GM19463 (cell line): ENCODE results near the gene PSMD5.

Experiments
- ATAC-seq: cut with Tn5 transposase; IDR thresholded peaks from one replicate; pipeline ENCODE4 v1.9.1; 2021; ENCODE audit warnings: mild to moderate bottlenecking, moderate library complexity; ENCODE audit not compliant: unreplicated experiment

PSMD5 gene

DNA sequence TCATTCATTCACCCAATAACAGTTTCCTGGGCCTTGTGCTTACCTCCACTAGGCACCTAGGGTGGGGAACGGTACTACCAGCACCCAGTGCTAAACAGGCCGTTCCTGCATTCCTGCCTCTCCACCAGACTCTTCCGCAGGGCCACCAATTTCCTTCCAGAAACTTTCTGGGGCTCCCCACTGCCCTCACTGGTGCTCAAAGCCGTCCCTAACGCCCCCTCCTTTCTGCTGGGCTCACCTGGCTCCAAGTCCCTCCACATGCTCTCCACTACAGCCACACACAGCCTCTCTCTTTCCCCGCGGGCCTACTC is 32.9 kb upstream of the PSMD5 start:
- ATAC-seq = no peak

DNA sequence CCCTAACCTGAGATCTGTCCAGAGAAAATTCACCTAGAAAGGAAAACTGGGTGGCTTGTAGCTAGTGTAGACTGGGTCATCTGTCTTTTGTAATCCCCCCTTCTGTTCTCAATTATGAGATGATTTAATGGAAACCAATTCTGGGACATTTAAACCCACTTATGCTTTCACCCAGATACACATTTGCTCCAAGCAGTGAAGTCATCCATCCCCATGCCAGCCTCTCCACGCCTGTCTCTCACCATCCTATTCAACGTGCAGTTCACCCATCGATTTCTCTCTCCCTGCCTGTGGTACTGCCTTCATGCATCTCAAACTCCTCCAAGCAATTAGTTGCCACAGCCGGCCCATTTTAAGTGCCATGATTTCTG is 32.5 kb upstream of the PSMD5 start:
- no peak for ATAC-seq

DNA sequence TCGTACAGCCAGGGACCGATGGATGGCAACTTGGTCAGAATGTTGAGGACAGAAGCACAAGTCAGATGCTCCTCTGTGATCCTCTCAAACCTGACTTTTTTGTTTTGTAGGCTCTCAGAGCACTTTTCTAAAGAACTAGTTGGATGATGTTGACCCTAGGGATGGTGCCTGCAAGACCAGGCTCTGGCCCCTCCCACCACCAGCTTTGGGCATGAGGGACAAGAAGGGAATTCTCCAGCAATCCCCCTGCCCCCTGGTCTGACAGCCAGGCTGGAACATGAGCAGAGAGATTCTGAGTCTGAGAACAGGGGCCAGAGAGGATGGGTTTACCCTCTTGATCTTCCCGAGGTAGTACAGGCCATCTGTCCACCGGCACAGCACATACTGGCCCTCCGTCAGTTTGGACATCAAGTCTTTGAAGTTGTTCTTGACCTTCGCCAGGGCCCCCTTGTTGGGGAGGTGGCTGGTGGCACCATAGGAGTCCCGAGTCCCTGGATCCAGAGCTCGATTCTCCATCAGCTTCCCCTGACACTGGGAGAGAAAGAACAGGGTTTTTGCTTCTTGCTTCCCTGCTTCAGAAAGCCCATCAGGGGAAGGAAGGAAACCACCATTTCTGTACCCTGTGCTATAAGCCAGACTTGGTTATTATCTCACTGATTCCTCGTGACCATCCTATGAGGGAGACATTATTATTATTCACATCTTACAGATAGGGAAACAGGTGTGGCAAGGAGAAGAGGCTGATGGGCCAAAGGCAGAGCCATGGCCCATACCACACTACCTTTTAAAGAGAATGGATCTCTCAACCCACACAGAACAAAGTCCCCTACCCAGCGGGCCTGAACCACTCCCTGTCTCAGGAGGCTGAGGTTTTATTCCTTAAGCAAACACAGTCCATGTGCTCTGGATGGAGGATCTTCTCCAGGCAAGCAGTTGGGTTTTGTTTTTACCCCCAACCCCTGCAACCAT is 31.8 kb upstream of the PSMD5 start:
- ATAC-seq = no peak

DNA sequence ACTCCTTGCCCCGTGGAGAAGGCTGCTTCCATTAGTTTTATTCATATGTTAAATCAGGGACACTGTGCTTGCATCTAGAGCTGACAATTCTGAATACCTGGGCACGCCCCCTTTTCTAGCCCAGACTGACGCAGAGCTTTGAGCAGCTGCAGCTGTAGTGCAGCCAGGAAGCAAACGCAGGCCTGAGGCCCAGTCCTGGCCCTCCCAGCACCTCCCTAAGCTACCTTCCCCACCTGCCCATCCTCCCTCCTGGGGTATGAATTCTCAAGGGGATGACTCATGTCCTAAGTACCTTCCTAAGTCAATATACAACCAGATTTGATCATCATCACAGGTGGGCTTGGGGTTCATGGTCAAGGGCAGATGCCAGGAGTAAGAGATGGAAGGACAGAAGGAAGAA is 30.8 kb upstream of the PSMD5 start:
- ATAC-seq = no peak

DNA sequence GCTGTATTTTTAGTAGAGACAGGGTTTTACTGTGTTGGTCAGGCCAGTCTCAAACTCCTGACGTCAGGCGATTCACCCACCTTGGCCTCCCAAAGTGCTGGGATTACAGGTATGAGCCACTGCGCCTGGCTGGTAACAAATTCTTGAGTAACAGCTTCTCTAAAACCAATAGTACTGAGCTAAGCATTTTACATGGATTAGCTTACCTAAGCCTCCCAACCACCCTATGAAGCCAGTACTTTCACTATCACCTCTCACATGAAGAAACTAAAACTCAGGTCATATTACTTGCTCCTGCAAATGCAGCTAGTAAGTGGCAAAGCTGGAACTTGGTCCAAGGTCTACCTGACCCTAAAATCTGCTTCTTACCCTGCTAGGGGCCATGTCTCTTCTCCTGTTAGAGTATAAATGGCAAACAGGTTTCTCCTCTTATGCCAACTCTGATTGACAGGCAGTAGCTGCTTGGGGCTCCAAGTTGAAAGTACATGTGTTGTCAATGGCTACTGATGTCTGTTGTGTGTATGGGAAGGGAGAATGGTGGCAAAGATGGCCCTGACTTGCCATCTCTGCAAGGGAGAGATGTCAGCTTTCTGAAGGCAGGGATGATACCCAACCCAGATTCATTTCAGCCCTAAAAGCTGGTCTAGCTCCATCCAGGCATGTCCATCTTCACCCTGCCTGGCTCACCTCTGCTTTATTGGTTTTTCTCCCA is 30.2 kb upstream of the PSMD5 start:
- no peak for ATAC-seq

DNA sequence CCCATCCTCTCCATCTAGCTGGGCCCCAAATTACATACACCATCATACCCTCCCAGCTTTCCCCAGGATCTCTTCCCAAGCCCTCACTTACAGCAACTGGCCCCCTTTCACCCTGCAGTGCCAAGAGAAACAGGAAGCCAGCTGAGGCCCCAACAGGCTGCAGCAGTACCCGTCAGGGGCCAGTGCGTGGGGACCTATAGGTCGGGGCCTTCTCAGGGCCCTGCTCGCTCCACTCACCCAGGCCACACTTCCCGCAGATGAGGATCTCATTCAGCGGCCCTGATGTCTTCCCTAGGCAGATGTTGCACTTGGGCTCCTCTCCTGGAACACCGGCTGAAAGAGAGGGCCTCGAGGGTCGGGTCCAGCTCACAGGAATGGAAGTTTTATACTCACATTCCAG is 27.5 kb upstream of the PSMD5 start:
- ATAC-seq = no peak

DNA sequence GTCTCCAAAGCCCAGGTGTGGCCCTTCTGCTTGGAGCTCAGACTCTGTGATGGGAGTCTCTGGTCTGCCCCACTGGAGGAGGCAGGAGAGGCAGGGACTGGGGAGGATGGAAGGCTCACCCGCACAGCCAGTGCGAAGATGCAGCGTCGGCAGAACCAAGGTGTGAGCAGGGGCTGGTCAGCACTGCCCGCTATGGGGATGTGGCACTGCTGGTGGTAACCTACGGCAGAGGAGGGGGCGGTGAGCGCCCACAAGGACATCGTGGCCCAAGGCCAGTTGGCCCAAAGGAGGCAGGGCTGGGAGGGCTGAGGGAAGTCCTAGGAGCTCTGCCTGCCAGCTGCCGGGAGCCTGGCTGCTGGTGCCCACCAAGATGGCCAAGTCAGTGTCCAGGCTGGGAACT is 27.0 kb upstream of the PSMD5 start:
- no peak for ATAC-seq

DNA sequence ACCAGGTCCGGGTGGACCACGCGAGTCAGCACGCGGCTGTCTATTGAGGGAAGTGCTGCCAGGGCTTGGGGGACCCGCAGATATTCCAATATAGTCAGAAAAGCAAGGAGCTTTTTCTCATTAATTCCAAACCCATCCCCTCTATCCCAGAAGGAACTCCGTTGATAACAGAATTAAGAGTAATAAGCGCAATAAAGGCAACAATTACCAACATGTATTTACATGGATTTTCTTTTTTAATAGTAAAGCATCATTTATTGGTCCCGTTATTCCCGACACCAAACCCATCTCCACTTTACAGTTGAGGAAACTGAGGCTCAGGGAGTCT is 26.6 kb upstream of the PSMD5 start:
- ATAC-seq = no peak

DNA sequence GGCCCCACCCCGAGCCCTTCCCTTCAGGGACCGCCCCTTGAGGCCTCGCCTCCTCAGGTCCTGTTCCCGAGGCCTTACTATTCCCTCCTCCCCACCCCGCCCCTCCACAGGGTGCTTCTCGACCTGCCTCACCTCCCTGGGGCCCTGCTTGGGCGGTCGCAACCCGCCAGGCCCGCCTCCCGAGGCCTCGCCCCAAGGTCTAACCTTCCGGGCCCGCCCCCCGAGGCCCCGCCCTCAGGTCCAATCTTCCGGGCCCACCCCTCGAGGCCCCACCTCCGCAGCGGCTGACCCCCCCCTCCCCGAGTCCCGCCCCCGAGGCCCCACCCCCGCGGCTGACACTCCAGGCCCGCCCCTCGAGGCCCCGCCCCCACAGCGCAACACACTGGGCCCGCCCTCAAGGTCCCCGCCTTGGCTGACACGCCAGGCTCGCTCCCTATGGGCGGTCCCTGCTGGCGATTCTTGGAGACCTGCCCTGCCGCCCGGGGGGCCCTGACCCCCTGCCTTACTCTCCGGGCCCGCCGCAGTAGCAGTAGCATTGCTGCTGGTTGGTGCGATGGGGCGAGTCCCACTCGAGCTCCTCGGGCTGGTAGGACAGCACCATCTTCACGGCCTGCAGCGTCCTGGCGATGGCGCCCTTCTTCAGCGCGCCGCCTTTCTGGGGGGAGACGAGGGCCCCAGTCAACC is 26.1 kb upstream of the PSMD5 start:
- ATAC-seq = peak; percentile 92

DNA sequence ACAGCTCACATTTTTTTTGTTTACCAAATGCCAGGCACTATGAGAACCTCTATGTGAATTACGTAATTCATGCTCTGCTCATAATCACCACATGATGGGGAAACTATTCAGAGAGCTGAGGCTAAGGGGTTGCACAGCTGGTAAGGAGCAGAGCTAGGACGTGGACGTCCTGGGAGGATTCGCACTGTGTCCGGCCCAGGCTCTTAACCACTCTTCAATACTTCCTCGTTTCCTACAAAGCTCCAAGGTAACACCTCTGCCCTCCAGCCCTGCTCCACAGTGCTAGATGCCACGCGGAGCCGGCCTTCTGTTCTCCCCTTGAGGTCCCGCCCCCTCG is 25.6 kb upstream of the PSMD5 start:
- no peak for ATAC-seq

DNA sequence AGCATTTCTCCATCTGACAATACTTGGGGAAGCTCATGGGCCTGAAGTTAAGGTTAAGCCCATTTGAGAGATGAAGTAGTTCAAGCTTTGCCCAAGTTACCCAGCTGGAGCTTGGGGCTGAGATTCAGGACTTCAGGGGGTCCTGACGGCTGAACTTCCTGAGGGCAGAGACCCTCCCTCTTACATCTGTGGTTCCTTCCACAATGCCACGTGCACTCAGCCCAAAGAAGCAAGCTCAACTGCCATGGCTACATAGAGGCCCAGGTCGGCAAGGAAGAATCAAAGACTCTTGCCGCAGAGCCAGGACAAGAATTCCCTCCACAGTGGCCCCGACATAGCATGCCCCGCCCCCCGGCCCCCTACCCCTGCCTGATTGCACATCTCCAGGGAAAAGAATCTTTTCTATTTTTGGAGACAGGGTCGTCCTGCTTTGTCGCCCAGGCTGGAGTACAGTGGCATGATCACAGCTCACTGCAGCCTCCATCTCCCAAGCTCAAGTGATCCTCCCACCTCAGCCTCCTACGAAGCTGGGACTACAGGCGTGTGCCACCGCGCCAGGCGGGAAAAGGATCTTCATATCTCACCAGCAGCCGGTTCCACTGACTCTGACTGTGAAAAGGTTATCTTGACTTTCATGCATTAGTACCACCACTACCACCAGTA is 25.1 kb upstream of the PSMD5 start:
- no peak for ATAC-seq

DNA sequence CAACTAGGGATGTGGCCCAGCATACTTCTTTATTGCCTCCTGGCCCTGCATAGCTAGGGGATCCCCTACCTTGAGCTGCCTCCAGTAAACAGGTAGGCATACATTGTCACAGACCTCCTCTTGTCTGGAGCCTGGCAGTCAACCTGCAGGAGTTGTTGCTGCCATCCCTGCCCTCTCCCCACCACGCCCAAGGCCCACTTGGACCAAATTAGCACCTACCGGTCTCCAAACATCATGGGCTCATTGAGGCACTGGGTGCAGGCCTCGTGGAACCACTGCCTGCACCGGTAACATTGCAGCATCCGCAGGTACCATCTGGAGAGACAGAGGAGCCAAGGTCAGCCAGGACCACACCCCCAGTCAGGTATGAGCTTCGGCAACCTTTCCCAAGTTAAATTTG is 23.9 kb upstream of the PSMD5 start:
- no peak for ATAC-seq

DNA sequence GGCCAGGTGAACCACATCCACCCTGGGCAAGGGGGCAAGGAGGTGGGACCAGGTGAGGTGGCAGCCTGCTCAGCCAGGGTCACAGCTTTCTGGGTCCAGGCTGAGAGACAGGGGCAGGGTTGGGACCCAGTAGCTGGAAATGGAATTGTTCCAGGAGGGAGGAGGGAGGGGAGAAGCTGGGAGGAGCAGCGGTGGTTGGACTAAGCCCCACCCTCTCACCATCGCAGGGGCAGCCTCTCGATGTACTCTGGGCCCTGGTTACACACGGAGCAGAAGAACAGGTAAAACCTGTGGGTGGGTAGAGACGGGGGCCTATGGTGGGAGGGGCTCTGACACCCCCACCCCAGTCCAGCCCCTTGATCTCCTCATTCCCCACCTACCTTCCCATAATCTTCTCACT is 23.1 kb upstream of the PSMD5 start:
- ATAC-seq = no peak

DNA sequence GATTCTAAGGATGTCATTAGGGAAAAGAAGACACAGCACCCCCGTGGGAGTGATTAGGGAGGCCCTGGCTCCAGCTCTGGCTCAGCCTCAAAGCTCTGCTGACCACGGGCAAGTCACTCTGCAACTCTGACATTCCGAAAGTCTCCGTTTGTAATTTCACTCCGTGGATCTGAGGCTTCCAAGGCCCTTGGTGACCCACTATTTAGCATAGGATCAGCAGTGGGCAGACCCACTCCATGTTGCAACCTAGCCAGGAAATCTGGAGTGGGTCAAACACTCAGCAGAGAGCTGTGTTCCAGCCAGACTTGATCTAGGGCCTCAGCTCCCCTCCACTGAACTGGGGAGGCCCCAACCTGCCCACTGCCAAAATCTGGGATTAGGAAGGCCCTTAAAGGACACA is 22.5 kb upstream of the PSMD5 start:
- ATAC-seq = no peak

DNA sequence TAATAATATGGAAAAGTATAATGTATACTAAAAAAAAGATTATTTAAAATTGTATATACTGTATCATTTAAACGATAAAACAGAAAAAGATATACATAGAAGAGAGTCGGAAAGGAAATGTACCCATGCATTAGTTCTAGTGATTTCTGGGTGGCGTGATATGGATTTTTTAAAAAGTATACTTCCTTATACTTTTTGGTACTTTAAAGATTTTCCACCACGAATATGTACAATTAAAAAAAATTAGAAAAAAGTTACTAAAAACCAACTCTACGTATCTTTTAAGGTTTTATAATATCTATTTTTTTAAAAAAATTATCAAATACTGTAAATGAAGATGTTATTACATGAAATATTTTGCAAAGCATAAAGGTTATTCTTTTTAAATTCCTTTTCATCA is 22.0 kb upstream of the PSMD5 start:
- no peak for ATAC-seq

DNA sequence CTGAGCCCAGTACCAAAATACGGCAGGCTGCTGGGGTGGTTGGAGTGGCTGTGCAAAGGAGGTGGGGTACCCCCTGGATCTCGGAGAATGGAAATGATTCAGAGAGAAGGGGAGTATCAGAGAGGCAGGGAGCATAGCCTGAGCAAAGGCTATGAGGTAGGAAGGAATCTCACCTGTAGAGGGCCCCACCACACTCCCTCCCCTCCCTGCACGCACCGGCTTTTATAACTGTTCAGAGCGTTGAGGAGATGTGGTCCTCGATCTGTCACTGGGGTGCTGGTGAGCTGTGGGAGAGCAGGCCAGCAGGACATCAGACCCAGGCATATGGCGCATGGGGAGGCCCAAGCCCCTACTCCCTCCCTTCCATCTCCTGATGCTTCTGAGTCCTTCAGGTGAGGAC is 21.1 kb upstream of the PSMD5 start:
- ATAC-seq = no peak

DNA sequence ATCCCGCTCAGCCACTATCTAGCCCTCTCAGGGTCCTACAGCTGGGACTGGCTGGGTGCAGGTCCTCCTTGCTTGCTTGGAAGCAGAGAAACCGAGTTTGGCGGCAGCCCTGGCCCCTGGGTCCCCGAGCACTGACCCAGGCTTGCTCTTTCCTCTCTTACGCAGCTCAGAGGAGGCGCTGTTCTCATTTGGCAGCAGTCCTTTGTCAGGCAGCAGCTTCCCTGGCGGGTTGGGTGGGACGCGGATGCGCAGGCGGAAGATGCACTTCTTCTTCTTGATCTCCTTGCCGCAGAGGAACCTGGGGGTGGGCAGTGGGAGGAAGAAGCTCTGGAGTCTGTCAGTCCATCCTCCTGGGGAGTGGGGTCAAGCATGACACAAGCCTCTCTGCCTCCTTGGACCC is 19.7 kb upstream of the PSMD5 start:
- no peak for ATAC-seq

DNA sequence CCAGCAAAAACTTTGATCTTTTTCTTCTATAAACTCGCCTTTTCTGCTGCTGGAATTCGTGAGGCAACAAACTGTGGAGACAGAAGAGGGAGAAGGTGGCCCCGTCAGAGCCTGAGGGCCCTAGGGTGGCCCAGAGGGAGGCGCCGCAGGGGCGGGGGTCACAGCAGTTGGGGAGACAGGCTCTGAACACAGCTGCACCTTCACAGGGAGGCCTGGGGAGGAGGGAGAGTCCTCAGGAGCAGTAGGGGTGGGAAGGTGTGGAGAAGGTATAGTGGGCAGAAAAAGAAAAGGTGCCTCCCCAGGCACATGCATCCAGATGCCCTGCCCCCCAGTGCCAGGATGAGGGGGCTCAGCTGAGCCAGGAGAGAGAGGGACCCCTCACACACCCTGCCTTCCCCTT is 19.2 kb upstream of the PSMD5 start:
- ATAC-seq = no peak

DNA sequence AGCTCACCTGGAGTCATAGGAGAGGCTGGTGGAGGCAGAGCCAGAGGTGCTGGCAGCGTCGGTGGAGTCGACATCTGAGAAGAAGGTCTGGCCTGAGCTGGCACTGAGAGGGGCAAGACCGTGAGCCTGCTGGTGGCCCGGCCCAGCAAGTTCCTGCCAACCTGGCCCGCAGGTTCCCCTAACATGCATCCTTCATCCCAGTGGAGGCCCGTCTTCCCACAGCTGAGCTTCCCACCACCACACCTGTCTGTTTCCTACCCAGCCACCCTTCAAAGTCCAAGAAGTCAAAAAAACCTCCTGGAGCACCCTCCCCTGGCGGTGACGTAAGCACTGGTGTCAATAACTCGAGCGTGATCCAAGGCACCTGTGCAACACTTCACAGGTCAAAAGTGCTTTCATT is 17.4 kb upstream of the PSMD5 start:
- ATAC-seq = no peak

DNA sequence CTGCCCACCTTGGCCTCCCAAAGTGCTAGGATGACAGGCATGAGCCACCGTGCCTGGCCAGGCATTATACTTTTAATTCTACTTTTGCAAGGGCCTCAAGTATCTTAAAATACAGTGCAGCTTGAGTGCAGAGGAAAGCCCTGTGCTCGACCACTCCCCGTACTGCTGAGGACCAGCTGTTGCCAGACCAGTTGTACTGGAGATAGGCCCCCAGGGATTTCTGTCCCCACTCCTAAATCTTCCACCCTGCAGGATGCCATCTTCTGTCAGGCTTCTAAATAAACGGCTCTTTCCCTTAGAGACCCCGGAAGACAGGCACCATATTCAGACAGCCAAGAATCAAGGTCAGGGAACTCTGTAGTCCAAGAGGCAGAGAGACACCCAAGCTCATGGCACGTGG is 16.6 kb upstream of the PSMD5 start:
- no peak for ATAC-seq

DNA sequence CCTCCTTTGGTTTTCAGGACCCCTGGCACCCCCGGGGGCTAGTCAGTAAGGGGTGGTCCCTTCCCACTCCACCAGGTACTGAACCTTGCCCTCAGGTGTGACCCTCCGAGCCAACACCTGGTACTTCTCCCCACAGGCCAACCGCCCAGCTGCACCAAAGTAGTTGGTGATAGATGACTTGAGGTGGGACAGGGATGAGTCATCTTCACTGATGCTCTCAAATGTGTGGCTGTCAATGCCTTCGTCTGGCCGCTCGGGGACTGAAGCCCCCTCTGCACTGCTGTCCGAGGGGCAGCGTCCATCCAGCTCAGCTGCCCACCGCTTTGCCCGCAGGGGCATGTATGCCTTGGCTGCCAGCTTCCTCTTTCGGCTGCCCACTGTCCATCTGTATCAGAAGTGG is 15.2 kb upstream of the PSMD5 start:
- no peak for ATAC-seq

DNA sequence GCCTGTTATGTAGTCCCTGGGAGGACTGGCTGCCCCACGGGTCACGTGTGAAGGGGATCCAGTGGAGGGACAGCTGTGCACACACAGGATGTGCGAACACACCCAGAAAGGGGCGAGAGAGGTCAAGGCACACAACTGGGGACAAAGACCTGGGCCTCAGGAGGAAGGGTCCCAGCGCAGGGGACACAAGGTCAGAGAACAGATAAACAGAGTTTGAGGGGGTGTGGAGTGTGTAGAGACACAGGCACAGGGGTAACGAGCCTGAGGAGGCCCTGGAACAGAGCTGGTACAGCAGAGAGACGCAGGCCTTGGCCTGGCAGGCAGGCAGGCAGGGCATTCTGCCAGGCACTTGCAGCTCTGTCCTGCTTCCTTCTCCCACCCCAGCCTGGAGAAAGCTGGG is 14.8 kb upstream of the PSMD5 start:
- ATAC-seq = no peak
